ENCODE data around the gene CCRL2. TPM values are rescaled to one million over a fixed set of nuclear protein-coding genes. Genes with fewer than 3 reads are reported as not detected.

Gene CCRL2
- total and polyA plus RNA-seq, 2 of the 4 experiments (the other 2 are of a cell fraction), result 0.29 to 0.36 TPM

DNA sequence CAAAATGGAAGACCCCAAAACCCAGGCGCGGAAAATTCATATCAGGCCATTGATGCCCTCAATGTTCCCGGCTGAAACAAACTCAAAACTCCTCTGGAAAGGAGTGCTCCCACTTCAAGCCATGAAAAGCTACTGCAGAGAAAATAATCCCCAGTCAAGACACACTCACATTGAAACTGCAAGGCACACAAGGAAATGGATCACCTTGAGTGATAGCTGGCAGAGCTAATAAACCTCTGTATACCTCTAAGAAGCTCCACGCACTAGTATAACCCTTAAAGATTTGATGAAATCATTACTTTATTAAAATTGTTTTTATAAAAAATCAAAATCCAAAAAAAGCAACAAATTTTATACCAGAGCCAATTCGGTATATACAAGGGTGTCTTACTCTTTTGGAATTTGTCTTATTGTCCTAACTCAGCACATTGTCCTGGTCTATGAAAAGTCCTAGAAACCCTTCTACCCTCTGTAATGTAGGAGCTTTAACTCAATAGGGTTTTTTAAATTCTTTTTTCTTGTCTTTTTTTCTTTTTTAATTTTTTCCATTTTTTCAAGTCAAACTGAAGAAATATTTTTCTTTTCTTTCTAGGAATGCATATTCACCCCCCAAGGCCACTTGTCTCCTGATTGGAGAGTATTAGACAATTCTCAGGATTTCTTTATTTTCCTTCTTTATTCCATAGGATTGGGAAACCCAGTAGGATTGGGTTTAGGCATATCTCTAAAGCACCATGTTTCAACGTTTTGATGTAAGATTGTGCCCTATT lies 8.7 kb upstream of the CCRL2 start:
- no TSS peak for BruUV-seq (replicated peaks)
- ChIA-PET CTCF (no interaction called here), POLR2A (ENCODE audit: unreplicated experiment) (no interaction called here)
- H3K56ac ChIP-seq (ENCODE audit: extremely low read depth, insufficient read depth, low read length), result no peak overlapping the region
- peaks cover 9% of the 10 kb centered on the region for H3K4me1 ChIP-seq (ENCODE audit: control insufficient read depth, insufficient read depth, low read length)
- peaks cover 4% of the 10 kb centered on the region; the same call in 1 of the 2 replicates for H3K27me3 ChIP-seq (ENCODE audit: control insufficient read depth, insufficient read depth, low read length)
- H2AK9ac ChIP-seq (replicated peaks; ENCODE audit: low read depth, low read length, poor library complexity), result no peak overlapping the region
- H3K4me2 ChIP-seq (ENCODE audit: low read depth, low read length), result no peak overlapping the region
- no peaks in the 10 kb centered on the region for H4K20me1 ChIP-seq (ENCODE audit: insufficient read depth, low read length)
- WGBS, 2 experiments (ENCODE audit: extremely low coverage in 2 of 2, insufficient read length in 1 of 2), result no CpG with 5 or more reads among the region's 6 CpGs
- no peak overlapping the region for H3K18ac ChIP-seq (ENCODE audit: low read depth, low read length)
- TF ChIP-seq NFE2L2 (IDR thresholded peaks at IDR 0.05; ENCODE audit: low read depth, low read length) (no peak), MXI1 (IDR thresholded peaks at IDR 0.05; ENCODE audit: borderline replicate concordance, low read depth, low read length) (no peak), RFX5 (IDR thresholded peaks at IDR 0.05; ENCODE audit: low read depth, low read length) (no peak)
- TF ChIP-seq, protein P1, sequence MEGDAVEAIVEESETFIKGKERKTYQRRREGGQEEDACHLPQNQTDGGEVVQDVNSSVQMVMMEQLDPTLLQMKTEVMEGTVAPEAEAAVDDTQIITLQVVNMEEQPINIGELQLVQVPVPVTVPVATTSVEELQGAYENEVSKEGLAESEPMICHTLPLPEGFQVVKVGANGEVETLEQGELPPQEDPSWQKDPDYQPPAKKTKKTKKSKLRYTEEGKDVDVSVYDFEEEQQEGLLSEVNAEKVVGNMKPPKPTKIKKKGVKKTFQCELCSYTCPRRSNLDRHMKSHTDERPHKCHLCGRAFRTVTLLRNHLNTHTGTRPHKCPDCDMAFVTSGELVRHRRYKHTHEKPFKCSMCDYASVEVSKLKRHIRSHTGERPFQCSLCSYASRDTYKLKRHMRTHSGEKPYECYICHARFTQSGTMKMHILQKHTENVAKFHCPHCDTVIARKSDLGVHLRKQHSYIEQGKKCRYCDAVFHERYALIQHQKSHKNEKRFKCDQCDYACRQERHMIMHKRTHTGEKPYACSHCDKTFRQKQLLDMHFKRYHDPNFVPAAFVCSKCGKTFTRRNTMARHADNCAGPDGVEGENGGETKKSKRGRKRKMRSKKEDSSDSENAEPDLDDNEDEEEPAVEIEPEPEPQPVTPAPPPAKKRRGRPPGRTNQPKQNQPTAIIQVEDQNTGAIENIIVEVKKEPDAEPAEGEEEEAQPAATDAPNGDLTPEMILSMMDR (conservative IDR thresholded peaks at IDR 0.05; ENCODE audit: low read depth, low read length), result no peak
- intact Hi-C loops (cut with micrococcal nuclease) (no loop called here), dilution Hi-C loops (cut with HindIII; ENCODE audit: low sequenced_read_pairs, unreplicated experiment) (no loop called here), in situ Hi-C loops (cut with MboI; ENCODE audit: low sequenced_read_pairs) (no loop called here)
- H2BK15ac ChIP-seq (ENCODE audit: low read depth, low read length), result no peak overlapping the region
- no peak overlapping the region for H2BK120ac ChIP-seq (ENCODE audit: low read depth, low read length)
- no peak overlapping the region for H3K9ac ChIP-seq (ENCODE audit: low read depth, low read length)
- H3K9me3 ChIP-seq (ENCODE audit: control insufficient read depth, insufficient read depth, low read length), result no peaks in the 10 kb centered on the region
- DNase-seq (no peak), ATAC-seq (ENCODE audit: low read depth) (no peak)
- H3K36me3 ChIP-seq (ENCODE audit: control insufficient read depth, insufficient read depth, low read length), result no peaks in the 10 kb centered on the region
- no peak overlapping the region for H4K5ac ChIP-seq (ENCODE audit: low read depth, low read length)
- no peaks in the 10 kb centered on the region for H3K79me1 ChIP-seq (ENCODE audit: low read depth in 1 of 2, low read length in 2 of 2)
- no peak overlapping the region for H2AK5ac ChIP-seq (ENCODE audit: low read depth, low read length)
- no peak overlapping the region for H3K14ac ChIP-seq (replicated peaks; ENCODE audit: low read depth, low read length)
- H3K4ac ChIP-seq (ENCODE audit: low read depth, low read length), result no peak overlapping the region
- no peak overlapping the region for H3K27ac ChIP-seq (ENCODE audit: insufficient read depth, low read length)
- no peak overlapping the region for H4K91ac ChIP-seq (ENCODE audit: insufficient read depth, low read depth, low read length)
- H3K23ac ChIP-seq (ENCODE audit: low read depth, low read length), result no peak overlapping the region
- H2AFZ ChIP-seq (replicated peaks; ENCODE audit: low read length, poor library complexity), result no peak overlapping the region
- no peak overlapping the region for H3K4me3 ChIP-seq (ENCODE audit: insufficient read depth, low read depth, low read length)
- no peak overlapping the region for H2BK5ac ChIP-seq (ENCODE audit: low read depth, low read length, poor library complexity, severe bottlenecking)
- no peaks in the 10 kb centered on the region; the same call in 1 of the 2 replicates for H3K9me1 ChIP-seq (ENCODE audit: insufficient read depth, low read length)
- no peak overlapping the region for H2BK20ac ChIP-seq (ENCODE audit: low read depth, low read length)
- H4K8ac ChIP-seq (ENCODE audit: low read depth in 2 of 2, low read length in 2 of 2), result no peak overlapping the region
